HG03558 (cell line): ENCODE measurements around the gene PRH2.

Experiments used
- ATAC-seq: cut with Tn5 transposase; IDR thresholded peaks from one replicate; pipeline ENCODE4 v1.9.1; 2021; ENCODE audit warnings: moderate number of reproducible peaks; ENCODE audit not compliant: unreplicated experiment; ENCODE audit errors: extremely low read depth

PRH2 gene

DNA sequence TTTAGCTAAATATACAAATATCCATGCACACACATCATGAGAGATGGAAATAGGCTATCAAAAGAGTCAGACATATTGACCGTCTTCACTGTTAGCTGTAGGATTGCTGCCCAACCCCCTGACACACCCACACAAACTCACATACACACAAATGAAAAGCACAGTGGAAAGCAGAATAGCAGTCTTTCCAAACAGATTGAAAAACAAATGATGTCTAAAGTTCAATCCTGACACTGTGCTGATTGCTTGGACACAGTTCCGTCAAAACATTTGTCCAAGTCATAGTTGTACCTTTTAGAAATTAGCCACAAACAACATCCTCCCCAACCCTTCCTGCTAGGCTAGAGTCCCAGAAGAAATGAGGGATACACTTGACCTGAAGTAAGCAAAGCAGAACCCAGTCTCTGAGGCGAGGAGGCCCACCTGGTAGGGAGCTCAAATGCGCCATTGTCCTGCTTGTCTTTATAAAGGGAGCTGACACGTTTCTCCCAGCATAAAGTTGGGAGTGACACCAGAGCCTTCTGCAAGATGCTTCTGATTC is at the start of gene PRH2:
Gene PRH2, plus strand, starts transcription at position 491 of the 541 bp plus-strand sequence. Its CDS starts 38 bp downstream, at position 529.
- ATAC-seq = no peak

DNA sequence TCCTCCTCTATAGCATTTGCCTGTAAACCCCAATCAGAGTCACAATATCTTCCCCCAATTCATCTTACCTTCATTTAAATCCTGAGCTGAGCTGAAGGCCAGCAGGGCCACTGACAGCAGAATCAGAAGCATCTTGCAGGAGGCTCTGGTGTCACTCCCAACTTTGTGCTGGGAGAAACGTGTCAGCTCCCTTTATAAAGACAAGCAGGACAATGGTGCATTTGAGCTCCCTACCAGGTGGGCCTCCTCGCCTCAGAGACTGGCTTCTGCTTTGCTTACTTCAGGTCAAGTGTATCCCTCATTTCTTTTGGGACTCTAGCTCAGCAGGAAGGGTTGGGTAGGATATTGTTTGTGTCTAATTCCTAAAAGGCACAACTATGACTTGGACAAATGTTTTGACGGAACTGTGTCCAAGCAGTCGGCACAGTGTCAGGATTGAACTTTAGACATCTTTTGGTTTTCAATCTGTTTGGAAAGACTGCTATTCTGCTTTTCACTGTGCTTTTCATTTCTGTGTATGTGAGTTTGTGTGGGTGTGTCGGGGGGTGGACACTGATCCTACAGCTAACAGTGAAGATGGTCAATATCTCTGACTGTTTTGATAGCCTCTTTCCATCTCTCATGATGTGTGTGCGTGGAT is 44.8 kb upstream of the PRH2 start, which contains the start of gene PRH1:
Gene PRH1, minus strand, starts transcription at position 170 of the 640 bp plus-strand sequence. Its CDS starts 38 bp downstream, at position 132.
- no peak for ATAC-seq

DNA sequence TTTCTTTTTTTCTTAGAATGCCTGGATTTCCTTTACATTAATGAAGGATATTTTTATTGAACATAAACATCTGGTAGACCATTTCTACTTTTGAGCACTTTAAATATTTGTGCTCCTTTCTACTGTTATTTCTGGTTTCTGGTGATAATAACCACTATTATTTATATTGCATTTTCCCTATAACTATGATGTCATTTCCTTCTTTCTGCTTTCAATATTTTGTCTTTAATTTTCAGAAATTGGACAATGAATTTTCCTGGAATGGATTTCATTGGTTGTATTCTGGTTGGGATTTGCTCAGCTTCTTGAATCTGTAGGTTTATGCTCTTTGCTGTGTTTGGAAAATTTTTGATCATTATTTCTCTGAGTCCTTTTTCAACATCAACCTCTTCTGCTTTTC is 39.8 kb upstream of the PRH2 start:
- ATAC-seq = no peak

DNA sequence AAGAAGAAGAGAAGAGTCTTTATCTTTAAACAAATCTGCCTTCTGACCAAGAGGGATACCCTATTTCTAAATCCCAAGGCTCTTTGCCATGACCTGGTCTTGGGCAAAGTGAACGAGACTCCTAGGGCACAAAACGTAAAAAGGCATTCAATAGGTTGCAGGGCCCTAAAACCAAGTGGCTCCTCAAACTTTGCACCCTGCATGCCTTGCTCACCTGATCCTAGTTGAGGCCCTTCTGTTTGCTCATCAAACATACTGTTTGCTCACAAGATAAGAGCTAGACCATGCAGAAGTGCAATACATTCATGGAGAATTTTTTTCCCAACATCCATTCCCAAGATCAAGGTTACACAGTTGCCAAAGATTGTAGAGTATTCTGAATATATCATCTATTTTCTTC is 37.1 kb upstream of the PRH2 start:
- no peak for ATAC-seq

DNA sequence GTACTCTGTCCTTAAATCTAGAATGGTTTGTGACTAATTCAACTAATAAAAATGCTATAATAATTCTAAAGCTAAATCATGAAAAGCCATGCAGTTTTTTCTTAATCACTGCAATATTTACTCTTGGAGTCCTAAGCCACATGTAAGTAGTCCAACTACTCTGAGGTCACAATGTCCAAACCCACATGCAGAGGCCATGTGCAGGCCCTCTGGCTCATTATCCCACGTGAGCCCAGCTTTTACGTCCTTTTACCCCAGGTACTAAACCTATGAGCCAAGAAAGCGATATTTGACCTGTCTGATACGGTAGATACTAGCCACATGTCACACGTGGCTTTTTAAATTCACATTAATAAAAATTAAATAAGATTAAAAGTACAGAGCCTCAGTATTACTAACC is 32.2 kb upstream of the PRH2 start:
- ATAC-seq = no peak

DNA sequence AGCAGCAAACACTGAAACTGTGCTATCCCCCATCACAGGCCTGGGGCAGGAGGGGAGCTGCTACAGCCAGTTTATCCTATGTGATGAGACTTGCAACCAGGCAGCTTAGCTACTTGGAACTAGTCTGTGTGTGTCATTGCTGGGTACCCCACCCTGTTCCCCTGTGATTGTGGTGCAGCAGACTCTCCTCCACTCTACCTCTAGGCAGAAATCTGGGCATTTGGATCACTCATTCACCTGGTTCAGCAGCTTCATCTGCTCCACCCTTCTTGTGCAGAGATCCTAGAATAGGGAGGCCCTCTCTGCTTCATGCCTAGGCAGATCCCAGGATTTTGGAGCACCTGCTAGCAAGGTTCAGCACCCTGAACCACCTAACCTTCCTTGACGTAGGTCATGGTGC is 28.5 kb upstream of the PRH2 start:
- no peak for ATAC-seq

DNA sequence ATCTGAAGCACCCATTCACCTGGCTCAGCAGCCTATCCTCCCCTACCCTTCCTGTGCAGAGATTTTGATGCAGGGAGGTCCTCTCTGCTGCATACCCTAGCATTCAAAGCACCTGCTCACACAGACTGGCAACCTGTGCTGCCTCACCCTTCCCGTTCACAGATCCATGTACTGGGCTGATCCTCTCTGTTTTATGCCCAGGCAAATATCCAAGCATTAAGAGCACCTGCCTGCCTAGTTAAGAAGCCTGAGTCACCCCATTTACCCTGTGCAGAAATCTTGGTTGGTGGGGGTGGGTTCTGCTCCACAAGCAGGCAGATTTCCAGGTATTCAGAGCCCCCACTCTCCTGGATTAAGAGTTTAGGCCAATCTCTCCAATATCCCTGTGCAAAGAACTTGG is 28.1 kb upstream of the PRH2 start:
- no peak for ATAC-seq

DNA sequence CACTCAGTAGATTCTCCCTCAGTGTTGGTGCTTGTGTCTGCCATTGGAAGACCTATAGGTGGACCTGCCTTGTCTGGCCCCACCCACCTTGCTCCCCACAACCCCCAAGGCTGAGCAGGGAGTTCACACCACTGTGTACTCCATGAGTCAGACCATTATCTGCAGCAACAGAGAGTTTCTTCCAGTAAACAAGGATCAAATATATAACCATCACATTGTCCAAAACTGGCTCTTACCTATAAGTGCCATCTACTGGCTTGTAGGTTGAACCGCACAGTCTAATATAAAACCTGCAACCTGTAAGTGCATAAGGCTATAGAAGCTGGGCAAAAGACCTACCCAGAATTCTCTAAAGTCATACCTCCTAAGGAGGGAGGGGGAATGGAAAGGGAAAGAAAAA is 27.6 kb upstream of the PRH2 start:
- no peak for ATAC-seq

DNA sequence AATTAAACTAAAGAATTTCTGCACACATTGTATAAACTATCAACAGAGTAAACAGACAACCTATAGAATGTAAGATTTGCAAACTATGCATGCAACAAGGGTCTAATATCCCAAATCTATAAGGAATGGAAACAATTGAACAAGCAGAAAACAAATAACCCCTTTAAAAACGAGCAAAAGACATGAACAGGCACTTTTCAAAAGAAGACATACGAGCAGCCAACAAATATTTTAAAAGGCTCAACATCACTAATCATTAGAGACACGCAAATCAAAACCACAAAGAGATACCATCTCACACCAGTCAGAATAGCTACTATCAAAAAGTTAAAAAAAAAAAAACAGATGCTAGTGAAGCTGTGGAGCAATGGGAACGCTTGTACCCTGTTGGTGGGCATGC is 24.4 kb upstream of the PRH2 start:
- no peak for ATAC-seq

DNA sequence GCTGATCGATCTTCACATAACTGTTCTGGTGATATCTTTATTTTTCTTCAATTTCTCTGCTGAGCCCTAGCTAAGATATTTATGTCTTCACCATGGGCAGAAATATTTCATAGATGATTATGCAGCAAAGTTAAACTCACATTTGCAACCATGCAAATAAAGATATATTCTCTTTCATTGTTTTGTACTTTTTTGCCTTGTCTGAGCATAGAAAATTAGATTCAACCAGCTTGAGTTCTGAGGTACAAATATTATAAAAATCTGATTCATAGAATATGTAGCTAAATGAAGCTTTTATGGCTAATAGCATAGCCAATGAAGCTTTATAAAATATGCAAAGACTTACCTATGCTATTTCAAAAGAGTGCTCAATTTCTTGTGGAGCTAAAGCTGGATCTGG is 19.6 kb upstream of the PRH2 start, which contains the start of gene TAS2R13:
Gene TAS2R13, minus strand, starts transcription at position 101 of the 400 bp plus-strand sequence. CDS start 264 bp downstream, outside the sequence.
- ATAC-seq = no peak

DNA sequence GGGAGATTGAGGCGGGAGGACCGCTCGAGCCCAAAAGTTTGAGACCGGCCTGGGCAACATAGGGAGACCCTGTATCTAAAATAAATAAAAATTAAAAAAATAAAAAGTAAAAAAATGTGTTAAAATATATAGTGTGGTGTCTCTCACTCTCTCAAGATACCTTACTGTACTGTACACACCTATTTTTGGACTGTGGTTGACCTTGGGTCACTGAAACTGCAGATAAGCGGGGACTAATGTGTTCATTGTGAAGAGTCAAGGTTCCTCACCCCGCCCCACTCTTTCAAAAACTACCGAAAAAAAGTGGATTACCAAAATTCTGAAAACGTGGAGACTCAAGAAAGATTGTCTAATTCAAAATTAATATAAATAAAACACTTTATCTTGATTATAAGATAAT is 18.7 kb upstream of the PRH2 start:
- no peak for ATAC-seq

DNA sequence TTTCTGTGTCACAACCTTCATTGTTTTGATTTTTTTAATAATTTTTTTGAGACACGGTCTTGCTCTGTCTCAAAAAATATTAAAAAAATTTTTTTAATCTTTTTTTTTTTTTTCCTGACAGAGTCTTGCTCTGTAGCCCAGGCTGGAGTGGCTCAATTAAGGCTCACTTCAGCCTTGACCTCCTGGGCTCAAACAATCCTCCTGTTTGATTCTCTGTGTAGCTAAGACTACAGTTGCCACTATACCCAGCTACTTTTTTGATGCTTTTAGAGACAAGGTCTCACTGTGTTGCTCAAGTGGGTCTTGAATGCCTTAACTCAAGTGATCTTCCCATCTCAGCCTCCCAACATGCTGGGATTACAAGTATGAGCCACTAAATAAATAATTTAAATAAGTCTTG is 9.2 kb upstream of the PRH2 start:
- no peak for ATAC-seq

DNA sequence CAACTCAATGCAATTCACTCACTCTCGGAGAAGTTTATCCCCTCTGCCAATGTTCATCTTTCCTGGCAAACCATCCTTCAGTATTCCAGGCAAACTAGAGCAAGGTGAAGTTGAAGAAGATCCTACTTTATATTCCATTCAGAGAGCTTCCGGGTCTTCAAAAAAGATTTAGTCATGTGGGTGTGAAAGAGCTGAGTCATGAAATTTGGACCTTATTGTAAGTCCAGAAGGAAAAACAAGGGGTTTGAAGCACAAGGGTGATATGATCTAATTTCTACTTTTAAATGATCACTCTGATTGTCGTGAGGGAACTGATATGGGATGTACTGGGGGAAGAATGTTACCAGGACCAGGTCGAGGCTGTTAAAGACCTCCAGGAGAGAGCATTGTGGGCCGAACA is 2.8 kb upstream of the PRH2 start:
- ATAC-seq = no peak

DNA sequence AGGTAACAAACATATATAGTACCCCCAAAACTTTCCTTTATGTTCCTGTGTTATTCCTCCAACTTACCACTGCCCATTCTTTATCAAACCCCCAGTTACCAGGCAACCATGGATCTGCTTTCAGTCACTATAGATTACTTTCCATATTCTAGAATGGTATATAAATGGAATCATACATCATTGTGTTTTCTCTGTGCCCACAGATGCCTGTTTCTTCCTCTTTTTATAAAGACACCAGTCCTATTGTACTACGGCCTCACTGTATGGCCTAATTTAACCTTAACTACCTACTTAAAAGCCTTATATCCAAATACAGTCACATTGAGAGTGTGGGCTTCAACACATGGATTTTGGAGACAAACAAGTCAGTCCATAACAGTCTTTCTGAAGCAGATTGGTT is 7.5 kb downstream of the PRH2 start:
- no peak for ATAC-seq

DNA sequence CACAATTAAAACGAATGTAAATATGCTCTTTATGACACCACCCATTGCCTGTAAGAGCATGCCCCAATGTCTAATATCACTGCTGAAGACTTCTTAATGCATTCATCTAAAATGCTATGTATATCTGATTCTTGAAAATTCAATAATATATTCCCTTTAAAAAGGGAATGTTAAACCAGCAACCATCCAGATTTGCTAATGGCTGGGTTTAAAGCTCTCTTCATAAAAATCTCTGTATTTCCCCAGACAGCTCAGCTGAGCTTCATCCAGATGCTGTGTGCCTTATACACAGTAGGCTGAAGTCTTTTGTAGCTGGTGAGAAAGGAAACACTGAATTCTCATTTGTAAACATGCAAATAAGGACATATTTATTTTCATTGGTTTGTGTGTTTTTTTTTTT is 10.1 kb downstream of the PRH2 start, which contains the start of gene TAS2R14:
Gene TAS2R14, minus strand, starts transcription at position 101 of the 400 bp plus-strand sequence. Its CDS starts 56 bp downstream, at position 45.
- no peak for ATAC-seq

DNA sequence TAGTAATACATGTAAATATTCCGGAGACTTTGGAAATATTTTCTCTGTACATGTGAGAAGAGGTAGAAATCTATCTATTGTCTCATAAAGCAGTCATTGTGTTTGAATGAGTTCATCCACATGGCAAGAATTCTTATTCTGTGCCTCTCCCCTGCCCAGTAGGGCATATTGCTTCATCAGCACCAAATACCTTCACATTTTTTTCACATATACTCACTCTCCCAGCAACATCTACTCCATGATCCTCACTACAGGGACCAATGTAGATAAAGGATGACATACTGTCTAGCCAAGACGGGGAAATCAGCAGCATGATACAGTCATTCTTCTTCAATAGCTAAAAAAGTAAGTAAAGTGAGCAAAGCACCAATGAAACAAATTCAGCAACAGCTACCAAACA is 11.4 kb downstream of the PRH2 start:
- no peak for ATAC-seq

DNA sequence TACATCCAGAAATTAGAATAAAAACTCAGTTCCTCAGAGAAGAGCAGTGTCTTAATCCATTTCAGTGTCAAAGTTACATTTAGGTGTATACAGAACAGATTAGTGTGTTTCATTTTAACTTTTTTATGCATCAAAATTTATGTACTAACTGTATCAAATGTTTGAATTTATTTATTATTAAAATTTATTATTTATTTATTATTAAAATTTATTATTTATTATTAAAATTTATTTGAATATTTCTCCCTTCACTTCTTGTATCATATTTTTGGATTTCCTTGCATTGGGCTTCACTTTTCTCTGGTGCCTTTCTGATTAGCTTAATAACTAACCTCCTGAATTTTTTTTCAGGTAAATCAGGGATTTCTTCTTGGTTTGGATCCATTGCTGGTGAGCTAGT is 12.3 kb downstream of the PRH2 start:
- no peak for ATAC-seq

DNA sequence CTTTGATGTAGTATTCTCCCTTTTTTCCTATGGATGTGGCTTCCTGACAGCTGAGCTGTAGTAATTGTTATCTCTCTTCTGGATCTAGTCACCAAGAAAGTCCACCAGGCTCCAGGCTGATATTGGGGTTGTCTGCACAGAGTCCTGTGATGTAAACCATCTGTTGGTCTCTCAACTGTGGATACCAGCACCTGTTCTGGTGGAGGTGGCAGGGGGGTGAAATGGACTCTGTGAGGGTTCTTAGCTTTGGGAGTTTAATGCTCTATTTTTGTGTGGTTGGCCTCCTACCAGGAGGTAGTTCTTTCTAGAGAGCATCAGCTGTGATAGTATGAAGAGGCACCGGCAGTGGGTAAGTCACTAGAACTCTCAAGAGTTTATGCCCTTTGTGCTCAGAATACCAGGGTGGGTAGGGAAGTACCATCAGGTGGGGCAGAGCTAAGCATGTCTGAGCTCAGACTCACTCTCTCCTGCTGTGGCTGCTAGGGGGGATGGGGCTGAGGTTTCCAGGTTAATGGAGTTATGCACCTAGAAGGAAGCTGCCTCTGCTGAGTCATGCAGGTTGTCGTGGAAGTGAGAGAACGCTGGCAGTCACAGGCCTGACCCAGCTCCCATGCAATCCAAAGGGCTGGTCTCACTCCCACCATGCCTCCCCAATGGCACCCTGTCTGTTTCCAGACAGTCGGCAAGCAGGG is 13.0 kb downstream of the PRH2 start:
- no peak for ATAC-seq

DNA sequence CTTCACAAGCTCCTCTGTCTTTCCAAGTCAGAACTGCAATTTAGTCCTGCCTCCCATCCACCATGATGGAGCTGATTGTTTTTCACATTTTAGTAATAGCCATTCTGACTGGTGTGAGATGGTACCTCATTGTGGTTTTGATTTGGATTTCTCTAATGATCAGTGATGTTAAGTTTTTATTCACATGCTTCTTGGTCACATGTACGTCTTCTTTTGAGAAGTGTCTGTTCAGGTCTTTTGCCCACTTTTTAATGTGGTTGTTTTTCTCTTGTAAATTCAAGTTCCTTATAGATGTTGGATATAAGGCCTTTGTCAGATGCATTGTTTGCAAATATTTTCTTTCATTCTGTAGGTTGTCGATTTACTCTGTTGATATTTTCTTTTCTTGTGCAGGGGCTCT is 14.1 kb downstream of the PRH2 start:
- no peak for ATAC-seq

DNA sequence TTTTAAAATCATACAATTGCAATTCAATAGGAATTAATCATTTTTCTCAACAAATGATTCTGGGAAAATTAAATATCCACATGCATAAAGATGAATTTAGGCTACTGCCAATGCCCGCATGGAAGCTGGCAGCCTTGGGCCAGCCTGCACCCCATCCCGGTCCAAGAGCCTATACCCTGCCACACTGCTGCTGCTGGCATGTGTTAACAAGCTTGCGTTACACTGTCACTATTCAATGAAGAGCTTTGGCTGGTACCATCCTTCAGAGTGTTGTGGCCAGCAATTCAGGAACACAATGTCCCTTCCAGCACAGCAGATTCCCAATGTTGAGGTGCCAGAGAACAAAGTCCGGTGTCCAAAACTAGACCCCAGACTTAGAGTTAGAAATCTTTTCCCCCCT is 23.6 kb downstream of the PRH2 start:
- ATAC-seq = no peak

DNA sequence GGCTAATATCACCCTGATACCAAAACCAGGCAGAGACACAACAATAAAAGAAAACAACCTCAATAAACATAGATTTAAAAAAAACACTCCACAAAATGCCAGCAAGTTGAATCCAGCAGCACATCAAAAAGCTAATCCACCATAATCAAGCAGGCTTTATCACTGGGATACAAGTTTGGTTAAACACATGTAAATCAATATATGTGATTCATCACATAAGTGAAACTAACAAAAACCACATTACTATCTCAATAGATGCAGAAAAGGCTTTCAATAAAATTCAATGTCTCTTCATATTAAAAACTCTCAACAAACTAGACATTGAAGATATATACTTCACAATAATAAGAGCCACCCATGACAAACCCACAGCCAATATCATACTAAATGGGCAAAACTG is 27.0 kb downstream of the PRH2 start:
- no peak for ATAC-seq

DNA sequence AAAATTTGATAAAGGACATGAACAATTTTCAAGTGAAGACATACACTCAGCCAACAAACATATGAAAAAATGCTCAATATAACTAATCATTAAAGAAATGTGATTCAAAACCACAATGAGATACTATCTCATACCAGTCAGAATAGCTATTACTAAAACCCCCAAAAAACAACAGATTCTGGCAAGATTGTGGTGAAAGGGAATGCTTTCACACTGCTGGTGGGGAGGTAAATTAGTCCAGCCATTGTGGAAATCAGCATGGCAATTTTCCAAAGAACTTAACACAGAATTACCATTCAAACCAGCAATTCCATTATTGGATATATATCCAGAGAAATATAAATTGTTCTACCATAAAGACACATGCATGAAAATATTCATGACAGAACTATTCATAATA is 28.7 kb downstream of the PRH2 start:
- no peak for ATAC-seq
